ENCODE data around the gene RTL1.

RTL1 gene

GRCh38 chr14:100838493-100839314 is 64.8 kb downstream of the RTL1 start:
- Histone ChIP-seq H3K4me1 (ENCODE audit: control insufficient read depth, insufficient read depth, low read length, unreplicated experiment) (peaks cover 16% of the 10 kb centered on the region), H2AFZ (ENCODE audit: low read length, unreplicated experiment) (no peak overlapping the region), H3K27ac (ENCODE audit: low read depth, low read length) (no peak overlapping the region), H3K36me3 (ENCODE audit: insufficient read depth, low read length) (peaks cover 2% of the 10 kb centered on the region; the same call in 1 of the 2 replicates), H3K79me2 (ENCODE audit: control insufficient read depth, insufficient read depth, low read length, unreplicated experiment) (peaks cover 26% of the 10 kb centered on the region), H3K4me3 (ENCODE audit: low read depth, low read length) (no peak overlapping the region), H3K27me3 (ENCODE audit: insufficient read depth, low read length) (no peaks in the 10 kb centered on the region)

- peaks cover 23% of the 10 kb centered on the region for H3K79me2 ChIP-seq (ENCODE audit: control insufficient read depth, insufficient read depth, low read length, unreplicated experiment)
- H3K4me1 ChIP-seq (ENCODE audit: control insufficient read depth, insufficient read depth, low read length, unreplicated experiment): peaks cover 10% of the 10 kb centered on the region
- H3K36me3 ChIP-seq (ENCODE audit: insufficient read depth, low read length): peaks cover 2% of the 10 kb centered on the region; the same call in 1 of the 2 replicates
- H3K27me3 ChIP-seq (ENCODE audit: insufficient read depth, low read length): no peaks in the 10 kb centered on the region
- H3K27ac ChIP-seq (ENCODE audit: low read depth, low read length): no peak overlapping the region
- no peak overlapping the region for H3K4me3 ChIP-seq (ENCODE audit: low read depth, low read length)
- no peak overlapping the region for H2AFZ ChIP-seq (ENCODE audit: low read length, unreplicated experiment)
These were observed 65.6 kb downstream of the RTL1 start for GRCh38 chr14:100837805-100838350.

GRCh38 chr14:100836941-100837804 is 66.3 kb downstream of the RTL1 start:
- Histone ChIP-seq H3K4me1 (ENCODE audit: control insufficient read depth, insufficient read depth, low read length, unreplicated experiment) (peaks cover 6% of the 10 kb centered on the region), H2AFZ (ENCODE audit: low read length, unreplicated experiment) (no peak overlapping the region), H3K4me3 (ENCODE audit: low read depth, low read length) (no peak overlapping the region), H3K79me2 (ENCODE audit: control insufficient read depth, insufficient read depth, low read length, unreplicated experiment) (peaks cover 25% of the 10 kb centered on the region), H3K27me3 (ENCODE audit: insufficient read depth, low read length) (no peaks in the 10 kb centered on the region), H3K27ac (ENCODE audit: low read depth, low read length) (no peak overlapping the region), H3K36me3 (ENCODE audit: insufficient read depth, low read length) (peaks cover 7% of the 10 kb centered on the region; the same call in 1 of the 2 replicates)

DNA sequence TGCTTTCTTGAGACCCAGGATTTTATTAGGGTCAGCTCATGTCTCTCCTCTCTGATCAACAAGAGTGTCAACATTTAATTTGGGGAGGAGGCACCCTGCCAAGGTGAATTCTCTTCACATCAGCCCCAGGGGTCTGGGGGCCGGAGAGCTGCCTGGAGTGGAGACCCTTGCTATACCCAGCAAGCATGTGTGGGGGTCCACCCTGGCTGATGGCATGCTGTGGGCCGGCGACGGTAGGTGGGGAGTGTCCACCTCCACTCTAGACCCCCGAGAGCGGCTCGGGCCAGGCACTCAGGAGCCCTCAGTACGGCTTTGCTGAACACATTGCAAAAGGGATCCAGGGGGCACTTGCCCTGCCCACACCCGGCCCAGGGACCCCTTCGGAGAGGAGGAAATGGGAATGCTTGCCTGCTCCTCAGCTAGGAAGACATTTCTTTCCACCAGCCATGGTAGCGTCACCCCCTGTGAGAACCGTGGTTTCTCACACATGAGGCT is 67.2 kb downstream of the RTL1 start:
- H3K79me2 ChIP-seq (ENCODE audit: control insufficient read depth, insufficient read depth, low read length, unreplicated experiment): peaks cover 25% of the 10 kb centered on the region
- H3K27me3 ChIP-seq (ENCODE audit: insufficient read depth, low read length): no peaks in the 10 kb centered on the region
- no peaks in the 10 kb centered on the region for H3K4me1 ChIP-seq (ENCODE audit: control insufficient read depth, insufficient read depth, low read length, unreplicated experiment)
- H3K4me3 ChIP-seq (ENCODE audit: low read depth, low read length): no peak overlapping the region
- H2AFZ ChIP-seq (ENCODE audit: low read length, unreplicated experiment): no peak overlapping the region
- peaks cover 8% of the 10 kb centered on the region; the same call in 1 of the 2 replicates for H3K36me3 ChIP-seq (ENCODE audit: insufficient read depth, low read length)
- H3K27ac ChIP-seq (ENCODE audit: low read depth, low read length): no peak overlapping the region

GRCh38 chr14:100835548-100836310 is 67.8 kb downstream of the RTL1 start:
- Histone ChIP-seq H3K27me3 (ENCODE audit: insufficient read depth, low read length) (no peaks in the 10 kb centered on the region), H3K79me2 (ENCODE audit: control insufficient read depth, insufficient read depth, low read length, unreplicated experiment) (peaks cover 30% of the 10 kb centered on the region), H3K27ac (ENCODE audit: low read depth, low read length) (no peak overlapping the region), H3K4me3 (ENCODE audit: low read depth, low read length) (no peak overlapping the region), H3K4me1 (ENCODE audit: control insufficient read depth, insufficient read depth, low read length, unreplicated experiment) (no peaks in the 10 kb centered on the region), H2AFZ (ENCODE audit: low read length, unreplicated experiment) (no peak overlapping the region), H3K36me3 (ENCODE audit: insufficient read depth, low read length) (peaks cover 9% of the 10 kb centered on the region; the same call in 1 of the 2 replicates)

DNA sequence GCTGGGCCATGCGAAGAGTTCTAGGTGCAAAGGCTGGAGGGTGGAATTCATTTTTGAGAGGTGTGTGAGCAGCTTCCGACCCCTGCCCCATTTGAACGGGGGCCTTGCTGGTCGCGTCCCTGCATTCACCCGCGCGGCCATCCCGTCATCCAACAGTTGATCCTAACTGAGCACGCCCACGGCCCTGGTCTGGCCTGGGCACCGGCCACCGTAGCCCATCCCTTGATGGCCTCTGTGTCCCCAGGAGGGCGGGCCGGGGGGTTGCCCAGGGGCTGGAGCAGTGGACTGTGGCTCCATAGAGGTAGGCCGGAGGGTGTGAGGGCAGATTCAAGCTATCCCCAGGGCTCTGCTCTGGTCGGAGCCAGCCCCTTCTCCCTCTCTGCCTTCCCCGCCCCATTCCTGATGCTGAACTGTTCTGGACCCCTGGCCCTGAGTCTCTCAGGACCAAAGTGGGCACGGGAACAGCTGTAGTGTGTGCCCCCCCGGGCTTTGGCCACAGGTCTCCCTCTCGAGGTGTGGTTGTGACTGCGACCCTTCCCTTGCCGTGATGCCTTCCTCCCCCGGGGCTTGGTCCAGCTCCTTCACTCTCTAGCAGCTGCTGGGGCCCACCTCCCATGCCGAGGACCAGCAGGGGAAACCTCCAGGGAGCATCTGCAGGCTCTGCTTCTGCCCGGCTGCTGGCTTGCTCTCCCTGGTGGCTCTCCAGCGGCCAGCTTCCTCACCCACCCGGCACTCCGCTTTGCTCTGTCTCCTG is 68.6 kb downstream of the RTL1 start:
- no peak overlapping the region for H3K27ac ChIP-seq (ENCODE audit: low read depth, low read length)
- no peaks in the 10 kb centered on the region for H3K27me3 ChIP-seq (ENCODE audit: insufficient read depth, low read length)
- peaks cover 33% of the 10 kb centered on the region for H3K79me2 ChIP-seq (ENCODE audit: control insufficient read depth, insufficient read depth, low read length, unreplicated experiment)
- H2AFZ ChIP-seq (ENCODE audit: low read length, unreplicated experiment): no peak overlapping the region
- no peak overlapping the region for H3K4me3 ChIP-seq (ENCODE audit: low read depth, low read length)
- H3K4me1 ChIP-seq (ENCODE audit: control insufficient read depth, insufficient read depth, low read length, unreplicated experiment): no peaks in the 10 kb centered on the region
- peaks cover 14% of the 10 kb centered on the region for H3K36me3 ChIP-seq (ENCODE audit: insufficient read depth, low read length)

DNA sequence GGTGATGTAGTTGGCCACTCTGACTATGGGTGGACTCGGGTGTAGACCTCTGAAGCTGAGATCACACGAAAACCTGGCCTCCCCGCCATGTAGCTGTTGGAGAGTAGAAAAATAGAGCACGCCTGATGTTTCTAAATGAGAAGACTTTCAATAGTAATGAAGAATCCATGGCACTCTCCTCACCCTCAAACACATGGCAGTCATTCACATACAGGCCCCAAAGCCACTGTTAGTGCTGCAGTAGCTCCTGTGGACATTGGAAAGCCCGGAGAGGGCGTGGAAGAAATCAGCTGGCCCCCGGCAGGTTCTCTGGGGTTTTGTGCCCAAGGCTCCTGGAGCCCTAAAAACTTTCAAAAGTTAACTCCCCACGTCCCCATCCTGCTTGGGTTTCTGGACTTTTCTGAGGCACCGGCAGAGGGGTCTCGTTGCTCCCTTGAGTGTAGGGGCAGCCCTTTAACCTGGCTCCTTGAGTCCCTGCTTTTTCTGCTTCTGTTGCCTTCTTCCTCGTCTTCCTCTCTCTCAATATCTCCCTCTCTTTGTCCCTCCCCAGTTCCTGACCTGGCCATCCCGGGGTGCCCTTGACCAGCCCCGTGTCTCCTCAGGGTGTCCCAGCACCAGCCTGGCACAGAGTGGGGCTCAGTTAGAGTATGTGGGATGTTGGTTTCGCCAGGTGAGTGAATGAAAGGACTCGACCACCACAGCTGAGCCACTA is 69.3 kb downstream of the RTL1 start:
- no peaks in the 10 kb centered on the region for H3K4me1 ChIP-seq (ENCODE audit: control insufficient read depth, insufficient read depth, low read length, unreplicated experiment)
- H3K27me3 ChIP-seq (ENCODE audit: insufficient read depth, low read length): no peaks in the 10 kb centered on the region
- peaks cover 36% of the 10 kb centered on the region for H3K79me2 ChIP-seq (ENCODE audit: control insufficient read depth, insufficient read depth, low read length, unreplicated experiment)
- H3K4me3 ChIP-seq (ENCODE audit: low read depth, low read length): no peak overlapping the region
- H3K27ac ChIP-seq (ENCODE audit: low read depth, low read length): no peak overlapping the region
- peaks cover 14% of the 10 kb centered on the region for H3K36me3 ChIP-seq (ENCODE audit: insufficient read depth, low read length)
- H2AFZ ChIP-seq (ENCODE audit: low read length, unreplicated experiment): no peak overlapping the region

DNA sequence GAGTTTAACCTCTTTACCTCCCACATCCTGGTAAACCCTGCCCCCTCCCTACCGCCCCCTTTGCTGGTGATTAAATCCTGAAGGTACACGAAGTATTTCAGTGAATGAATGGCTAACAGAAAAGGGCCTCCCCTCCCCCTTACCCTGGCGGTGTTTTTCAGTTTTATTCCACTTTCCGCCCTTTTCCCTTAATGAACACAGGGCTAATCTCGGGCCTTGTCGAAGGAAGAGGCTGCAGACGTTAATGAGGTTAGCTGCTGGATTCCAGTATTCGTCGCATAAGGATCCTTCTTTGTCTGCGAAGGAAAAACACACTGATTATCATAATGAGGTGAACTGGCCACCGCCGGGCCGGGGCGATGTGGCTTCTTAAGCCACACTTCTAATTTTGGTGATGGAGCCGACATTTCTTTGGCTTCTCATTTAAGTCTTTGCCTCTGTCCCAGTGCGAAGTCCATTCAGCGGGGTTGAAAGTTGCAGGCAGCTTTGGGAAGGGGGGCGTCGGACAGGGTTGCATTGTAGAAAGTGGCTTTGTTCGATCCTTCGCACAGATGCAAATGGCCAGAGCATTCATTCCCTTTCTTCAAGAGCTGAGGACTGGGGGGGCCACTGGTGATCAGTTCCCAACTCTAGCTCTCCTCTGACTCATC is 71.1 kb downstream of the RTL1 start:
- H3K79me2 ChIP-seq (ENCODE audit: control insufficient read depth, insufficient read depth, low read length, unreplicated experiment): peaks cover 53% of the 10 kb centered on the region
- peaks cover 14% of the 10 kb centered on the region for H3K36me3 ChIP-seq (ENCODE audit: insufficient read depth, low read length)
- no peaks in the 10 kb centered on the region for H3K27me3 ChIP-seq (ENCODE audit: insufficient read depth, low read length)
- H3K4me3 ChIP-seq (ENCODE audit: low read depth, low read length): no peak overlapping the region
- no peak overlapping the region for H2AFZ ChIP-seq (ENCODE audit: low read length, unreplicated experiment)
- H3K27ac ChIP-seq (ENCODE audit: low read depth, low read length): no peak overlapping the region
- H3K4me1 ChIP-seq (ENCODE audit: control insufficient read depth, insufficient read depth, low read length, unreplicated experiment): no peaks in the 10 kb centered on the region

- Histone ChIP-seq H2AFZ (ENCODE audit: low read length, unreplicated experiment) (no peak overlapping the region), H3K27ac (ENCODE audit: low read depth, low read length) (no peak overlapping the region), H3K27me3 (ENCODE audit: insufficient read depth, low read length) (no peaks in the 10 kb centered on the region), H3K4me1 (ENCODE audit: control insufficient read depth, insufficient read depth, low read length, unreplicated experiment) (no peaks in the 10 kb centered on the region), H3K36me3 (ENCODE audit: insufficient read depth, low read length) (peaks cover 14% of the 10 kb centered on the region), H3K4me3 (ENCODE audit: low read depth, low read length) (no peak overlapping the region), H3K79me2 (ENCODE audit: control insufficient read depth, insufficient read depth, low read length, unreplicated experiment) (peaks cover 59% of the 10 kb centered on the region)
These were observed 72.8 kb downstream of the RTL1 start for GRCh38 chr14:100830681-100831080.
